HG03354 (cell line): Measurements from ENCODE around the gene TNFAIP6.

ENCODE experiments used
- ATAC-seq: cut with Tn5 transposase; IDR thresholded peaks from one replicate; pipeline ENCODE4 v1.9.1; 2021; ENCODE audit warnings: mild to moderate bottlenecking; ENCODE audit not compliant: unreplicated experiment, poor library complexity, severe bottlenecking

The TNFAIP6 gene

DNA sequence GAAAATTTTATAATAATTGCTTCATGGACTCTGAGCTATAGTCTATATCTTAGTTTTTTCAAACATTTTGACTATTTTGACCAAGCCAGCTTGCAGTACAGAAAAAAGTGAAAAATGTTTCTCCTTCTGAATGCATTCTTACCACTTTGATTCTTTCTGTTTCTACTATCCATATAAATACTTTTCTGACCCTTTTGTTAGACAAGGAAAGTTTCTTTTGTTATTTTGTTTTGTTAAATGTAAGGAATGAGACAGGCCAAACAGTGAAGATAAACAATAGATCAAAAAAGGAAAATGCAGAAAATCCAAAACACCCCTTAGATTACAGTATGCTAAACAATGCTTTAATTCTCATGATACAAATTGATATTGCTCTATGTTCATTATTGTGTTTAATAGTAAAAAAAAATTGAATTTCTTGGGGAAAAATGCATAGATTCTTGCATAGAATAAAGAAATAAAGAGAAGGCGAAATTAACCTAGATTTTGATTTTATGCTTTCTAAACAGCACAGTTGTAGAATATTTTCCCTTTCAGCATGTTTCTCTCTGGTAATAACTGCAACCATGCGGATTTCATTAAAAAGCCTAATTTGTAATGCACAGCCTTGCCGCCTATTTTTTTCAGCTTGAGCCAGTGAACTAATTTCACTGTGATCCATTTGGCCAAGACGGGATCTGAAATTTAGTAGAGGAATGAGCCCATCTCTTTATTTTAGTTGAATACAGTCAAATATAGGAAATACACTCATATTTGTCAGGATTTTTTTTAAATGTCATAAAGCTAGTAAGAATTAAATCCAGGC is 976 bp downstream of the TNFAIP6 start:
- ATAC-seq, result no peak

DNA sequence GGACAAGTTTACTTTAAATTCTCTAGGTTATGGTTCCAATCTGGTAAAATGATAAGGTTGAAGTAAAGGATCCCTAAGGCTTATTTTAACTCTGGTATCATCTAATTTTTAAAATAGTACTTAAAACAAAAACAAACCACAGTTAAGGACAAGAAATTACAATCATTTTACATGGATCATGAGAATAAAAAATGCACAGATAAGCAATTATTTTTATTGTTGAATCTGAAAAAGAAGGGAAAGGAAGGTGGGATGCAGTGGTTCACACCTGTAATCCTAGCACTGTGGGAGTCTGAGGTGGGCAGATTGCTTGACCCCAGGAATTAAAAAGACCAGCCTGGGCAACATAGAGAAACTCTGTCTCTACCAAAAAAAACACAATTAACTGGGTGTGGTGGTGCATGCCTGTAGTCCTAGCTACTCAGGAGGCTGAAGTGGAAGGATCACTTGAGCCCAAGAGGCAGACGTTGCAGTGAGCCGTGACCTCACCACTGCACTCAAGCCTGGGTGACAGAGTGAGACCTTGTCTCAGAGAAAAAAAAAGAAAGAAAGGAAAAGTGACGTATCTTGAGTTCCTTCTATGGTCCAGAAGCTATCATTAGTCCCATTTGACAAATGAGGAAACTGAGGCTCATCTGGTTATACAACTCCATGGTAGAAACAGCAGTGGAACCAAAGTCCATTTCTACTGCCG is 2.5 kb downstream of the TNFAIP6 start:
- ATAC-seq, result no peak

GRCh38 chr2:151361674-151362370 is 4.4 kb downstream of the TNFAIP6 start:
- ATAC-seq, result no peak

- peak; percentile 83 for ATAC-seq
Measured at GRCh38 chr2:151363709-151364108, 6.3 kb downstream of the TNFAIP6 start.

DNA sequence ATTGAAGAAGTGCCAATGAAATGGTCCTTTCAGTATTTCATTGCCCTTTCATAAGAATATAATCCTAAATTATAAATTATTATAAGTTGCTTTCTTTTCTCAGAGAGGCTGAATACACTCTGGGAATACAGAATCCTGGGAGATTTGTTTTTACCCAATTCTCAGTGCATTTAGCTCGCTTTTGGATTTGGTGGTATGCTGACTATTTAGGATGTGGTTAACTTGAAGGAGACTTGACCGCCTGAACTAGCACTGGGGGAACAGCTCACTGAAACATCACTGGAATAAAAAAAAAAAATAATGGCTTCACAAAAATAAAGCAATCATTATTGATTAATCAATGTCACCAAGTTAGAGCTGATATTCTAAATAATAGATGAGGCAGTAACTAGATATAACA is 10.2 kb downstream of the TNFAIP6 start:
- ATAC-seq, result no peak

DNA sequence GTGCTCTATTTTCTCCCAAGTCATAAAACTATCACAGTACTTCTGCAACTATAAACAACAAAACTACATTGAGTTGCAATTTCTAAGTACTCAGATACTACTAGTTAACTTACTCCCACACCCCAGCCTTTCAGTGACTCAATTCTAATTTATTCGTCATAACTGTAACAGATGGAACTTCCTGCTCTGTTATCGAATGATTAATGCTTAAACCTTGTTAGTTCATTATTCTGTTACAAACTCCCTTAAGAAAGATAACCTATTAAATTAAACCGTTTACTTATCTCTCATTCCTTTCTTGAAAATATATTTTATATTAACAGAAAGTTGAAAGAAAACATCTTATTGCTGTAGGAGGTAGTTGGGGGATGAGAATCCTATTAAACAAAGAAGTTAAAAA is 17.0 kb downstream of the TNFAIP6 start:
- peak; percentile 99 for ATAC-seq

GRCh38 chr2:151379169-151379568 is 21.8 kb downstream of the TNFAIP6 start:
- no peak for ATAC-seq

DNA sequence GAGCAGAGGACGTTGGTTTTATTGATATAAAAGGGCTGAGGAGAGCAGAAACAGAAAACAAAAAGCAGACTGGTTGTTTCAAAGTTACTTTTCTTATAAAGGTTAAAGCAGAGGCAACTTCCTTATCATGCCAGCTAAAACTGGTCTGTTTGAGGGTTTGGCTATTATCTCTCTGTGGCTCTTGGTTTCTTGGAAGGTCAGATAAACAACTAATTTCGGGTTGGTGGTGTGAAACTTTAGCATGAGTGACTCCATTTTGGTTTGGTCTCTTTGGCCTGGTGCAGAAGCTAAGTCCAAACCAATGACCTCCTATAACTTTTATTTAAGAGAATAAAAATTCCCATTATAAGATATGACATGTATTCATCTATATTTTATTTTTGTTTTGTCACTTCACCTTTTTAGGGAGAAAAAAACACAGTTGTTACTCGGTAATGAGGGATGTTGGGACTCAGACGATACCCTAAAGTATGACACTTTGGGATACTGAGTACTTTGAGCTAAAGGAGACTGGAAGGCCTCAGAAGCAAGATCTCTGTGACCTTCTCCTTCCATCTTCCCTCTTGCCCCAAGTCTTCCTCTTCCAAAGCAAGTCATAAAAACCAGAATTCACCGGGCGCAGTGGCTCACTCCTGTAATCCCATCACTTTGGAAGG is 23.3 kb downstream of the TNFAIP6 start:
- ATAC-seq, result no peak

DNA sequence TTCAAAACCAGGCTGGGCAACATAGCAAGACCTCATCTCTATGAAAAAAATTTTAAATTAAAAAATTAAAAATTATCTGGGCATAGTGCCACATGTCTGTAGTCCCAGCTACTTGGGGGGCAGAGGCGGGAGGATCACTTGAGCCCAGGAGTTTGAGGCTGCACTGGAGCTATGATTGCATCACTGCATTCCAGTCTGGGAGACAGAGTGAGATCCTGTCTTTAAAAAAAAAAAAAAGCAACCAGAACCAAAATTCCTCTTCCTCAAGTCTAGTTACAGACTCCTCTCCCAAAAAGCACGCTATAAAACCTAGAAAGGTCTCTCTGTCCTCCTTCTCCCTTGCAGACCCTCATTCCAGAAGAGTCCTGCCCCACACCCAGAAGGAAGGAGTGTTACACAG is 23.9 kb downstream of the TNFAIP6 start:
- no peak for ATAC-seq

DNA sequence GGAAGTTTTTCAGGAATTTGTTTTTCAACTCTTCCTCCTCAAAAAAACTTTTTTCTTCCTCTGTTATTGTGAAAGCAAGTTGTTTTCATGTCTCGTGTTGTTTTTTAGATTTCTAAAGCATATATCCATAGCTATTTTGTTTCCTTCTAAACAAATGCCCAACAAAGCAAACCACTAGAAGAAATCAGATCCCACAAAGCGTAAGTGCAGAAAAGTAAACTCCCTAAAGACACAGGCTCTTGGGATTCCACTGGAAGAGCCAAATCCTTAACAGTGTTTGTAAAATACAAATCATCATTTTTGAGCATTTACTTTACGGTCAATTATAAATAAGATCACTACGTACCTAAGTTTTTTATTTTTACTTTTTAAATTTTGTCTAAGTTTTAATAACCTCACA is 30.6 kb downstream of the TNFAIP6 start:
- no peak for ATAC-seq

GRCh38 chr2:151391436-151391835 is 34.0 kb downstream of the TNFAIP6 start:
- ATAC-seq, result no peak

DNA sequence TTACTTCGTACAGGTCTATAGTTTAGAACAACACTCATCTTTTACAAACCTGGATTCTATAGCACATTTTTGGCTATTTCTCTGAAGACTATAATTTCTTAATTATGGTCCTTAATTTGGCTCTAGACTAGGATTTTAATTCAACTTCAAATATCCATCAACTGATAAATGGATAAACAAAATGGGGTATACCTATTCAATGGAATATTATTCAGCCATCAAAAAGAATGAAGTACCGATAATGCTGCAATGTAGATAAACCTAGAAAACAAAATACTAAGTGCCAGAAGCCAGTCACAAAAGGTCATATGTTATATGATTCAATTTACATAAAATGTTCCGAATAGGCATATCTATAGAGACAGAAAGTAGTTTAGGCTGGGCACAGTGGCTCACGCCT is 37.1 kb downstream of the TNFAIP6 start:
- ATAC-seq, result no peak

- ATAC-seq, result no peak
Measured at GRCh38 chr2:151395509-151396374, 38.4 kb downstream of the TNFAIP6 start.

GRCh38 chr2:151399981-151400380 is 42.6 kb downstream of the TNFAIP6 start:
- ATAC-seq, result no peak

- no peak for ATAC-seq
Measured at GRCh38 chr2:151401149-151401548, 43.8 kb downstream of the TNFAIP6 start.

DNA sequence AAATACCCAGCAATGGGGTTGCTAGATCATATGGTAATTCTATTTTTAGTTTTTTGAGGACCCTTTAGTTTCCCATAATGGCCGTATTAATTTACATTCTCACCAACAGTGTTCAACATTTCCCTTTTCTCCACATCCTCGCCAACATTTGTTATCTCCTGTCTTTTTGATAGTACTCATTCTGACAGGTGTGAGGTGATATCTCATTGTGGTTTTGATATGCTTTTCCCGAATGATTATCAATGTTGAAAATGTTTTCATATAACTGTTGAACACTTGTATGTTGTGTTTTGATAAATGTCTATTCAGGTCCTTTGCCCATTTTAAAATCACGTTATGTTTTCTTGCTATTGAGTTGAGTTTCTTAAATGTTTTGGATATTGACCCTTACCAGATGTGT is 46.5 kb downstream of the TNFAIP6 start:
- ATAC-seq, result no peak

DNA sequence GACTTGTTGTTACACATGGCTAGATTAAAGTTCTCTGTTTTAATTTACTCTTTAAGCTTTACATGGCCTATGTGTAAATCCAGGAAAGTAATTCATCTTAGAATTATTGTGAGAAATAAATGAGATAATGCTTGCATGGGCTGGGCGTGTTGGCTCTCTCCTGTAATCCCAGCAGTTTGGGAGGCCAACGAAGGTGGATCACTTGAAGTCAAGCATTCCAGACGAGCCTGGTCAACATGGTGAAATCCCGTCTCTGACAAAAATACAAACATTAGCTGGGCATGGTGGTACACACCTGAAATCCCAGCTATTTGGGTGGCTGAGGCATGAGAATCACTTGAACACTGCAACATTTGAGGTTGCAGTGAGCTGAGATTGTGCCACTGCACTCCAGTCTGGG is 48.0 kb downstream of the TNFAIP6 start:
- ATAC-seq, result no peak

DNA sequence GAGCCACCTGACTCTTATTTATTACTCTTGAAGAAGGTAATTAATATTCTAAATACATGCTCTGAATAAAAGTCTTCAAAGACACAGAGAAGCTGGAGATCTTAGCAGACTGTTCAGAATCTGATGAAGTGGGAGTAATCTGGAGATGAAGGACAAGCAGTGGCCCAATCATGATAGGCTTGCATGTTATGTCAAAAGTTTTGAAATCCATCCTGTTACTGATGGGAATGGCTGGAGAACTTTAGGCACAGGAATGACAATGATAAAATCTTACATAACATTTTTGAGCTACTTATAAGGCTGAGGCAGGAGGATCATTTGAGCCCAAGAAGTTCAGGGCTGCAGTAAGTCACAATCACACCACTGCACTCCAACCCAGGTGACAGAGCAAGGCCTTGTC is 49.9 kb downstream of the TNFAIP6 start:
- no peak for ATAC-seq

DNA sequence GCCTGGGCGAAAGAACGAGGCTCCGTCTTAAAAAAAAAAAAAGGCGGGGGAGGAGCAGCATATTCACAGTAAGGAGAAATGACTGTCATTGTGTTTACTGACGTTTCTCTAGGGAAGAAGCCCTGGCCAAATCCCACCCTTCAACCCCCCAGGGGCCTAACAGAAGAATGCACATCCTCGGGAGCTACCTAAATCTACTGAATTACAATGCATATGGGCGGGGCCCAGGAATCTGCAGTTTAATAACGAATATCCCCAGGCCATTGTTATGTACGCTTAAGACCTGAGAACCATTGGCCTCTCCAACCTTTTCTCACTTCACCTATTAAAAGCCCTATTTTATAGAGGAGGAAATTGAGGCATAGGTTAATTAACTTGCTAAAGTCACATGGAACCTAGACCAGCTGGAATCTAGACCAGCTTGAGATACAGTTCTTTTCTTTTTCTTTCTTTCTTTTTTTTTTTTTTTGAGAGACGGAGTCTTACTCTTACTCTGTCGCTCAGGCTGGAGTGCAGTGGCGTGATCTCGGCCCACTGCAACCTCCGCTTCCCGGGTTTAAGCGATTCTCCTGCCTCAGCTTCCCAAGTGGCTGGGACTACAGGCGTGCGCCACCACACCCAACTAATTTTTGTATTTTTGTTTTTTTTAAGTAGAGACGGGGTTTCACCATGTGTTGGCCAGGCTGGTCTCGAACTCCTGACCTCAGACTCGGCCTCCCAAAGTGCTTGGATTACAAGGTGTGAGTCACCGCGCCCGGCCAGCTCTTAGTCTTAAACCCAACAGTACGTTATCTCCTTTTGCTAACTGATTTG is 51.6 kb downstream of the TNFAIP6 start:
- ATAC-seq, result no peak
